ENCODE data around the gene KRT23. TPM values are rescaled to one million over a fixed set of nuclear protein-coding genes. Genes with fewer than 3 reads are reported as not detected.

The KRT23 gene
- total and polyA plus RNA-seq, 2 of the 13 experiments (the other 11 are each of a cell fraction or from before 2014, with no cell fraction given) = 24.7 to 51.1 TPM

DNA sequence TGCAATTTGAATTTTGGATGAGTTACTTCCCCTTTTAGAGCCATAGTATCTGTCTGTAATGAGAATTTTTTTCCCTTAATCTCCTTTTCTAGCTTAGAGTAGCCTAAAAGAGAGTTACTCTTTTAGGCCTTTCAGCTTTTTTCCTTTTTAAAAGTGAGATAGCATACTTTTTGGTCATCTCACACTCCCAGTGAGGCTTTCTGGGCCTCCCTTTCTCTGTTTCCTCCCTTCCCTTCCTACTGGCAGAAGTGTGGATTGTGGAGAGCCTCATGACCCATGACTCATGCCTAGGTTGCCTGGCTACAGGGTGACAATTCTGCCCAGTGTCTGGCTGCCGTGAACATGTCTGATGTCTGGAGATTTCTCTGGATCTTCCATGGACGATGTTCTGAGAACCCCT, 15.2 kb downstream of the KRT23 start:
- H3K4me3 ChIP-seq (replicated peaks in 1 of 3; ENCODE audit: insufficient read depth in 1 of 3, low read depth in 2 of 3, low read length in 3 of 3) = no peak overlapping the region
- ChIA-PET POLR2A (no interaction called here), CTCF (ENCODE audit: low intra/inter-chr PET ratio, low total read pairs) (no interaction called here)
- H3K9ac ChIP-seq (ENCODE audit: insufficient read depth, low read depth, low read length) = no peak overlapping the region
- in situ Hi-C loops (cut with HindIII; ENCODE audit: extremely low pct_ligation_motif_present, low pct_unique_long_range_greater_than_20kb) = no loop called here
- H3K4me2 ChIP-seq (ENCODE audit: low read depth, low read length) = no peak overlapping the region
- intact Hi-C loops (cut with micrococcal nuclease; ENCODE audit: unreplicated experiment) = no loop called here
- no peak overlapping the region for H2AFZ ChIP-seq (ENCODE audit: low read length)
- no peaks in the 10 kb centered on the region for H3K9me3 ChIP-seq (ENCODE audit: low read length)
- H3K27ac ChIP-seq (ENCODE audit: extremely low read length, insufficient read depth, low read length) = no peak overlapping the region
- no peaks in the 10 kb centered on the region for H3K79me2 ChIP-seq (ENCODE audit: insufficient read depth, low read length)
- DNase-seq (ENCODE audit: low spot score) (peak; percentile 68), ATAC-seq (peak; percentile 75), FAIRE-seq (no peak)
- 63% methylated on average over 2 of the region's 2 CpGs for WGBS (ENCODE audit: low lambda C conversion rate)
- TF ChIP-seq YEATS2 (CRISPR knock-in tag; IDR thresholded peaks at IDR 0.05; ENCODE audit: borderline replicate concordance) (0 out of 2 replicates have a peak, but pooled peaks have one; percentile 21), FOSL1 (CRISPR knock-in tag; IDR thresholded peaks at IDR 0.05; ENCODE audit: borderline replicate concordance) (0 out of 2 replicates have a peak, but pooled peaks have one; percentile 21), RFX3 (CRISPR knock-in tag; IDR thresholded peaks at IDR 0.05) (peak; percentile 70), RARA (CRISPR knock-in tag; IDR thresholded peaks at IDR 0.05) (peak; percentile 33; the same call in 1 of the 2 replicates), RFX1 (IDR thresholded peaks at IDR 0.05) (peak; percentile 59; the same call in 1 of the 2 replicates), SAP130 (CRISPR knock-in tag; IDR thresholded peaks at IDR 0.05; ENCODE audit: low read depth) (peak; percentile 33; the same call in 1 of the 2 replicates), ZNF781 (CRISPR knock-in tag; IDR thresholded peaks at IDR 0.05; ENCODE audit: borderline replicate concordance, not compliant biosample characterization) (no peak), FOSL2 (CRISPR knock-in tag; IDR thresholded peaks at IDR 0.05) (peak; percentile 95), ZNF501 (CRISPR knock-in tag; IDR thresholded peaks at IDR 0.05) (0 out of 2 replicates have a peak, but pooled peaks have one; percentile 25), THYN1 (CRISPR knock-in tag; IDR thresholded peaks at IDR 0.05; ENCODE audit: borderline replicate concordance, low read depth) (no peak), GATAD2A (CRISPR knock-in tag; IDR thresholded peaks at IDR 0.05) (0 out of 2 replicates have a peak, but pooled peaks have one; percentile 29), MXI1 (IDR thresholded peaks at IDR 0.05; ENCODE audit: borderline replicate concordance, low read depth, low read length) (0 out of 3 replicates have a peak, but pooled peaks have one; percentile 49), SMARCC2 (IDR thresholded peaks at IDR 0.05) (no peak), ZNF747 (CRISPR knock-in tag; IDR thresholded peaks at IDR 0.05; ENCODE audit: borderline replicate concordance) (no peak), HMG20A (CRISPR knock-in tag; IDR thresholded peaks at IDR 0.05; ENCODE audit: borderline replicate concordance) (peak; percentile 30; the same call in 1 of the 2 replicates), ELF3 (CRISPR knock-in tag; IDR thresholded peaks at IDR 0.05) (0 out of 2 replicates have a peak, but pooled peaks have one; percentile 18), ZNF644 (CRISPR knock-in tag; IDR thresholded peaks at IDR 0.05; ENCODE audit: low read depth) (peak; percentile 47; the same call in 1 of the 2 replicates)
- TF ChIP-seq, protein P1, sequence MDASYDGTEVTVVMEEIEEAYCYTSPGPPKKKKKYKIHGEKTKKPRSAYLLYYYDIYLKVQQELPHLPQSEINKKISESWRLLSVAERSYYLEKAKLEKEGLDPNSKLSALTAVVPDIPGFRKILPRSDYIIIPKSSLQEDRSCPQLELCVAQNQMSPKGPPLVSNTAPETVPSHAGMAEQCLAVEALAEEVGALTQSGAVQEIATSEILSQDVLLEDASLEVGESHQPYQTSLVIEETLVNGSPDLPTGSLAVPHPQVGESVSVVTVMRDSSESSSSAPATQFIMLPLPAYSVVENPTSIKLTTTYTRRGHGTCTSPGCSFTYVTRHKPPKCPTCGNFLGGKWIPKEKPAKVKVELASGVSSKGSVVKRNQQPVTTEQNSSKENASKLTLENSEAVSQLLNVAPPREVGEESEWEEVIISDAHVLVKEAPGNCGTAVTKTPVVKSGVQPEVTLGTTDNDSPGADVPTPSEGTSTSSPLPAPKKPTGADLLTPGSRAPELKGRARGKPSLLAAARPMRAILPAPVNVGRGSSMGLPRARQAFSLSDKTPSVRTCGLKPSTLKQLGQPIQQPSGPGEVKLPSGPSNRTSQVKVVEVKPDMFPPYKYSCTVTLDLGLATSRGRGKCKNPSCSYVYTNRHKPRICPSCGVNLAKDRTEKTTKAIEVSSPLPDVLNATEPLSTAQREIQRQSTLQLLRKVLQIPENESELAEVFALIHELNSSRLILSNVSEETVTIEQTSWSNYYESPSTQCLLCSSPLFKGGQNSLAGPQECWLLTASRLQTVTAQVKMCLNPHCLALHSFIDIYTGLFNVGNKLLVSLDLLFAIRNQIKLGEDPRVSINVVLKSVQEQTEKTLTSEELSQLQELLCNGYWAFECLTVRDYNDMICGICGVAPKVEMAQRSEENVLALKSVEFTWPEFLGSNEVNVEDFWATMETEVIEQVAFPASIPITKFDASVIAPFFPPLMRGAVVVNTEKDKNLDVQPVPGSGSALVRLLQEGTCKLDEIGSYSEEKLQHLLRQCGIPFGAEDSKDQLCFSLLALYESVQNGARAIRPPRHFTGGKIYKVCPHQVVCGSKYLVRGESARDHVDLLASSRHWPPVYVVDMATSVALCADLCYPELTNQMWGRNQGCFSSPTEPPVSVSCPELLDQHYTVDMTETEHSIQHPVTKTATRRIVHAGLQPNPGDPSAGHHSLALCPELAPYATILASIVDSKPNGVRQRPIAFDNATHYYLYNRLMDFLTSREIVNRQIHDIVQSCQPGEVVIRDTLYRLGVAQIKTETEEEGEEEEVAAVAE (CRISPR knock-in tag; IDR thresholded peaks at IDR 0.05; ENCODE audit: borderline replicate concordance) = no peak
- TF ChIP-seq, protein P2, sequence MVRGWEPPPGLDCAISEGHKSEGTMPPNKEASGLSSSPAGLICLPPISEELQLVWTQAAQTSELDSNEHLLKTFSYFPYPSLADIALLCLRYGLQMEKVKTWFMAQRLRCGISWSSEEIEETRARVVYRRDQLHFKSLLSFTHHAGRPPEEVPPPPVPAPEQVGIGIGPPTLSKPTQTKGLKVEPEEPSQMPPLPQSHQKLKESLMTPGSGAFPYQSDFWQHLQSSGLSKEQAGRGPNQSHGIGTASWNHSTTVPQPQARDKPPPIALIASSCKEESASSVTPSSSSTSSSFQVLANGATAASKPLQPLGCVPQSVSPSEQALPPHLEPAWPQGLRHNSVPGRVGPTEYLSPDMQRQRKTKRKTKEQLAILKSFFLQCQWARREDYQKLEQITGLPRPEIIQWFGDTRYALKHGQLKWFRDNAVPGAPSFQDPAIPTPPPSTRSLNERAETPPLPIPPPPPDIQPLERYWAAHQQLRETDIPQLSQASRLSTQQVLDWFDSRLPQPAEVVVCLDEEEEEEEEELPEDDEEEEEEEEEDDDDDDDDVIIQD (CRISPR knock-in tag; IDR thresholded peaks at IDR 0.05; ENCODE audit: low read depth) = peak; percentile 41; the same call in 1 of the 2 replicates
- TF ChIP-seq, protein P3, sequence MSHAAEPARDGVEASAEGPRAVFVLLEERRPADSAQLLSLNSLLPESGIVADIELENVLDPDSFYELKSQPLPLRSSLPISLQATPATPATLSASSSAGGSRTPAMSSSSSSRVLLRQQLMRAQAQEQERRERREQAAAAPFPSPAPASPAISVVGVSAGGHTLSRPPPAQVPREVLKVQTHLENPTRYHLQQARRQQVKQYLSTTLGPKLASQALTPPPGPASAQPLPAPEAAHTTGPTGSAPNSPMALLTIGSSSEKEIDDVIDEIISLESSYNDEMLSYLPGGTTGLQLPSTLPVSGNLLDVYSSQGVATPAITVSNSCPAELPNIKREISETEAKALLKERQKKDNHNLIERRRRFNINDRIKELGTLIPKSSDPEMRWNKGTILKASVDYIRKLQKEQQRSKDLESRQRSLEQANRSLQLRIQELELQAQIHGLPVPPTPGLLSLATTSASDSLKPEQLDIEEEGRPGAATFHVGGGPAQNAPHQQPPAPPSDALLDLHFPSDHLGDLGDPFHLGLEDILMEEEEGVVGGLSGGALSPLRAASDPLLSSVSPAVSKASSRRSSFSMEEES (CRISPR knock-in tag; IDR thresholded peaks at IDR 0.05) = peak; percentile 93
- BruUV-seq (replicated peaks) = no TSS peak
- 0 out of 5 replicates have a peak, but pooled peaks cover 1 to 3% of the 10 kb centered on the region in 2 experiments for H3K36me3 ChIP-seq (replicated peaks in 1 of 2; ENCODE audit: control insufficient read depth in 1 of 2, insufficient read depth in 2 of 2, low read length in 2 of 2)
- H3K4me1 ChIP-seq (ENCODE audit: insufficient read depth, low read length) = peaks cover 15% of the 10 kb centered on the region
- no peaks in the 10 kb centered on the region for H3K27me3 ChIP-seq (ENCODE audit: control insufficient read depth in 1 of 2, insufficient read depth in 2 of 2, low read length in 2 of 2)
- H4K20me1 ChIP-seq (ENCODE audit: insufficient read depth, low read length) = no peaks in the 10 kb centered on the region
